ENCODE results near the gene GYS2.

Gene GYS2

DNA sequence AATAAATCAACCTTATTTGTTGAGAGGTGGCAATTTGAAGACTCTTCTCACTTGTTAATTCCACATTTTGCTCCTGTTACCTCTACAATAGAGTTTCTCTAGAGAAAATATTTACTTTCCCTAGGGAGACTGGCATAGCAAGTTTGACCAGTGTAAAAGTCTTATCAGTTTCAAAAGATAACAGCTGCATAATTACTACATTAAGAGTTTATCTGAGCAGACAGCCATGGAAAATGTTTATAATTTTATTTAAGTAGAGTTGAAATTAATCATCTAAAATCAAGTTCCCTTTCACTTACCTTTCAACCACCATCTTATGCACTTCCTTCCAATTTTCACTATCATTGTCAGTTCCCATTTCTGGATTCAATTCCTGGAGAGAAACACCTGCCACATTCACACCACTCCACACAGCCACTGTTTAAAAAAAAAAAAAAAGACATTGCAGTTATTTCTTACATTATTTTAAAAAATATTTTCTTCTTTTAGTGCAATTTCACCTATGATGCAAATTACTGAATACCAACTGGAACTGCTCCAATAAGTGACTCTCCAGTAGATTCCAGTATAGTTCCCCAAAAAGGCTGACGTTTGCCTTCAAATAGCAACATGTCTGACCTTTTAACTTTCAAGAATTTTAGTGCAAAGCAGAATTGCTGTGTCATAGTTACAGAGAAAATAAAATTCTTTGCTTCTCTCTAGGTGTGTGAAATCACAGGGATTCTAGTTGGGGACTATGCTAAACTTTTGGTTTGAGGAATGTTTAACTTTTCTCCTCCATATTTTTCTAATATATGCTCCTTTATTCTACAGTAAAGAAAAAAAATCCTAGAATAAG is 33.6 kb upstream of the GYS2 start:
- no peak overlapping the region for H3K9ac ChIP-seq (ENCODE audit: low read depth, low read length, poor library complexity, severe bottlenecking)
- H3K4me1 ChIP-seq (ENCODE audit: insufficient read depth, low read length, poor library complexity, severe bottlenecking), result peaks cover 27% of the 10 kb centered on the region
- H3K4me3 ChIP-seq (ENCODE audit: low read length, poor library complexity, severe bottlenecking), result no peak overlapping the region
- peaks cover 63% of the 10 kb centered on the region for H4K20me1 ChIP-seq (ENCODE audit: insufficient read depth, low read length, poor library complexity, severe bottlenecking)
- peaks cover 92% of the 10 kb centered on the region for H3K36me3 ChIP-seq (ENCODE audit: insufficient read depth, low read length)
- no peaks in the 10 kb centered on the region for H3K27me3 ChIP-seq (ENCODE audit: insufficient read depth, low read length, poor library complexity, severe bottlenecking)
- no peaks in the 10 kb centered on the region for H3F3A ChIP-seq (ENCODE audit: low read depth)
- no peaks in the 10 kb centered on the region for H3K9me3 ChIP-seq (ENCODE audit: insufficient read depth, low read depth, low read length)
- H3K79me2 ChIP-seq (ENCODE audit: insufficient read depth, low read length), result peaks cover 33% of the 10 kb centered on the region
- TF ChIP-seq, protein P1, sequence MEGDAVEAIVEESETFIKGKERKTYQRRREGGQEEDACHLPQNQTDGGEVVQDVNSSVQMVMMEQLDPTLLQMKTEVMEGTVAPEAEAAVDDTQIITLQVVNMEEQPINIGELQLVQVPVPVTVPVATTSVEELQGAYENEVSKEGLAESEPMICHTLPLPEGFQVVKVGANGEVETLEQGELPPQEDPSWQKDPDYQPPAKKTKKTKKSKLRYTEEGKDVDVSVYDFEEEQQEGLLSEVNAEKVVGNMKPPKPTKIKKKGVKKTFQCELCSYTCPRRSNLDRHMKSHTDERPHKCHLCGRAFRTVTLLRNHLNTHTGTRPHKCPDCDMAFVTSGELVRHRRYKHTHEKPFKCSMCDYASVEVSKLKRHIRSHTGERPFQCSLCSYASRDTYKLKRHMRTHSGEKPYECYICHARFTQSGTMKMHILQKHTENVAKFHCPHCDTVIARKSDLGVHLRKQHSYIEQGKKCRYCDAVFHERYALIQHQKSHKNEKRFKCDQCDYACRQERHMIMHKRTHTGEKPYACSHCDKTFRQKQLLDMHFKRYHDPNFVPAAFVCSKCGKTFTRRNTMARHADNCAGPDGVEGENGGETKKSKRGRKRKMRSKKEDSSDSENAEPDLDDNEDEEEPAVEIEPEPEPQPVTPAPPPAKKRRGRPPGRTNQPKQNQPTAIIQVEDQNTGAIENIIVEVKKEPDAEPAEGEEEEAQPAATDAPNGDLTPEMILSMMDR (conservative IDR thresholded peaks at IDR 0.05; ENCODE audit: low read length), result no peak
- TF ChIP-seq EZH2phosphoT487 (IDR thresholded peaks at IDR 0.05; ENCODE audit: borderline replicate concordance), result no peak
- H2AFZ ChIP-seq (ENCODE audit: low read length), result no peak overlapping the region
- no peaks in the 10 kb centered on the region for H3K9me2 ChIP-seq (replicated peaks; ENCODE audit: low read depth, low read length)
- peak overlapping the region; percentile 41 for H3K4me2 ChIP-seq (ENCODE audit: low read depth, low read length, poor library complexity, severe bottlenecking)

DNA sequence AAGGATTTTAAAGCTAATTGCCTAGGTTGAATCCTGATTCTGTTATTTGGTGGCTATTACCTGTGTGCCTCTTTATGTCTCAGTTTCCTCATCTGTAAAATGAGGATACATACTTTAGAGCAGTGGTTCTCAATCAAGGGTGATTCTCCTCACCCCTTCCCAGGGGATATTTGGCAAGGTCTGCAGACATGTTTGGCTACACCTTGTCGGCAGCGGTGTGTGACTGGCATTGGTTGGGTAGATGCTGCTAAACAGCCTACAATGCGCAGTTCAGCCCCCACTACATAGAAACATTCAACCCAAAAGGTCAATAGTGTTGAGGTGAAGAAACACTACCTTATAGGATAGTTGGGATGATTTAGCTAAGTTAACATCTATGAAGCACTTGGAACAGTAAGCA is 29.6 kb upstream of the GYS2 start:
- Histone ChIP-seq H3K9me3 (ENCODE audit: insufficient read depth, low read depth, low read length) (no peaks in the 10 kb centered on the region), H3K27me3 (ENCODE audit: insufficient read depth, low read length, poor library complexity, severe bottlenecking) (no peaks in the 10 kb centered on the region), H3K4me1 (ENCODE audit: insufficient read depth, low read length, poor library complexity, severe bottlenecking) (peaks cover 4% of the 10 kb centered on the region), H3F3A (ENCODE audit: low read depth) (no peaks in the 10 kb centered on the region), H3K9me2 (replicated peaks; ENCODE audit: low read depth, low read length) (no peaks in the 10 kb centered on the region), H3K36me3 (ENCODE audit: insufficient read depth, low read length) (peaks cover 71% of the 10 kb centered on the region), H3K4me2 (ENCODE audit: low read depth, low read length, poor library complexity, severe bottlenecking) (no peak overlapping the region), H3K79me2 (ENCODE audit: insufficient read depth, low read length) (peaks cover under 1% of the 10 kb centered on the region), H3K9ac (ENCODE audit: low read depth, low read length, poor library complexity, severe bottlenecking) (no peak overlapping the region), H4K20me1 (ENCODE audit: insufficient read depth, low read length, poor library complexity, severe bottlenecking) (peaks cover 28% of the 10 kb centered on the region), H3K4me3 (ENCODE audit: low read length, poor library complexity, severe bottlenecking) (no peak overlapping the region), H2AFZ (ENCODE audit: low read length) (no peak overlapping the region)
- TF ChIP-seq EZH2phosphoT487 (IDR thresholded peaks at IDR 0.05; ENCODE audit: borderline replicate concordance), result no peak
- TF ChIP-seq, protein P1 (conservative IDR thresholded peaks at IDR 0.05; ENCODE audit: low read length), result no peak

DNA sequence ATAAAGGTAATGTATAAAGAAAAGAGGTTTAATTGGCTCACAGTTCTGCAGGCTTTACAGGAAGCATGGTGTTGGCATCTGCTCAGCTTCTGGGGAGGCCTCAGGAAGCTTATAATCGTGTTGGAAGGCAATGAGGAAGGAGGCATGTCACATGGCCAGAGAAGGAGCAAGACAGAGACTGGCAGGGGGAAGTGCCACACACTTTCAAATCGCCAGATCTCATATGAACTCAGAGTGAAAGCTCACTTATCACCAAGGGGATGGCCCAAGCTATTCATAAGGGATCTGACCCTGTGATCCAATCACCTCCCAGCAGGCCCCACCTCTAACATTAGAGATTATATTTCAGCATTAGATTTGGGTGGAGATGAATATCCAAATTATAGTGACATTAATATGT is 26.7 kb upstream of the GYS2 start:
- peaks cover under 1% of the 10 kb centered on the region for H4K20me1 ChIP-seq (ENCODE audit: insufficient read depth, low read length, poor library complexity, severe bottlenecking)
- H3K4me2 ChIP-seq (ENCODE audit: low read depth, low read length, poor library complexity, severe bottlenecking), result no peak overlapping the region
- no peaks in the 10 kb centered on the region for H3K9me2 ChIP-seq (replicated peaks; ENCODE audit: low read depth, low read length)
- no peak overlapping the region for H3K4me3 ChIP-seq (ENCODE audit: low read length, poor library complexity, severe bottlenecking)
- H3K4me1 ChIP-seq (ENCODE audit: insufficient read depth, low read length, poor library complexity, severe bottlenecking), result no peaks in the 10 kb centered on the region
- no peaks in the 10 kb centered on the region for H3K27me3 ChIP-seq (ENCODE audit: insufficient read depth, low read length, poor library complexity, severe bottlenecking)
- H3K36me3 ChIP-seq (ENCODE audit: insufficient read depth, low read length), result peaks cover 42% of the 10 kb centered on the region
- H3K9ac ChIP-seq (ENCODE audit: low read depth, low read length, poor library complexity, severe bottlenecking), result no peak overlapping the region
- H3K9me3 ChIP-seq (ENCODE audit: insufficient read depth, low read depth, low read length), result no peaks in the 10 kb centered on the region
- H2AFZ ChIP-seq (ENCODE audit: low read length), result no peak overlapping the region
- no peaks in the 10 kb centered on the region for H3F3A ChIP-seq (ENCODE audit: low read depth)
- TF ChIP-seq EZH2phosphoT487 (IDR thresholded peaks at IDR 0.05; ENCODE audit: borderline replicate concordance), result no peak
- TF ChIP-seq, protein P1 (conservative IDR thresholded peaks at IDR 0.05; ENCODE audit: low read length), result no peak
- no peaks in the 10 kb centered on the region for H3K79me2 ChIP-seq (ENCODE audit: insufficient read depth, low read length)
